K562 (cell line): Measurements from ENCODE around the gene SLC48A1. TPM values are rescaled to one million over a fixed set of nuclear protein-coding genes. Genes with fewer than 3 reads are reported as not detected.

Experiments
- ATAC-seq: fragments of 200-7000 bp; cut with Tn5 transposase; 3 replicates; pipeline ENCODE4 v1.9.1; 2020; ENCODE audit warnings: moderate library complexity
- BruUV-seq: library from RNA; stranded (reverse); fragments of 400-500 nt; replicated peaks from 2 replicates; lab custom pipeline; 2021; lab: Mats Ljungman, UMichigan
- CTCF ChIA-PET: fragments of 300-600 bp; formaldehyde crosslinking; extraction: SDS; loops from one replicate; lab custom pipeline; 2021; ENCODE audit warnings: low intra/inter-chr PET ratio; lab: Yijun Ruan, JAX
- POLR2A ChIA-PET: fragments of 300-600, 350-650 bp; sonication (Branson Sonifier 250); formaldehyde crosslinking; extraction: SDS; loops from one replicate; lab custom pipeline; 2021; ENCODE audit warnings: antibody characterized with exemption, inconsistent platforms; lab: Yijun Ruan, JAX
- DNase-seq, 4 experiments: peaks; one replicate each; pipeline versions ENCODE4 v3.0.0 to v3.0.0-alpha.2; 2011 to 2018; ENCODE audit warnings: low spot score in 3 of 4, mixed read lengths in 3 of 4; ENCODE audit errors: extremely low read depth in 1 of 4
- FAIRE-seq: peaks from 2 replicates; lab custom pipeline; 2011; peaks lifted over from hg19 to GRCh38; lab: Jason Lieb, UNC
- H2AFZ ChIP-seq: 2 replicates; pipeline ENCODE4 v1.6.0; 2011; ENCODE audit warnings: low read depth, low read length, control low read depth, inconsistent platforms
- H3K27ac ChIP-seq: fragments of 200-600 bp; 3 replicates; pipeline ENCODE4 v1.8.0; 2011; ENCODE audit warnings: low read depth, mild to moderate bottlenecking, control low read depth, inconsistent platforms, low read length, moderate library complexity, mixed read lengths; ENCODE audit errors: extremely low read depth
- H3K27me3 ChIP-seq, 2 experiments: fragments of 300-600 bp in 1 of 2; 2 replicates in 1 of 2; 3 replicates in 1 of 2; pipeline versions ENCODE4 v1.6.0 to v1.8.0; 2011; ENCODE audit warnings: inconsistent platforms in 2 of 2, low read length in 2 of 2, mild to moderate bottlenecking in 1 of 2, mixed read lengths in 1 of 2, moderate library complexity in 1 of 2; ENCODE audit not compliant: control insufficient read depth in 2 of 2, insufficient read depth in 2 of 2
- H3K36me3 ChIP-seq: fragments of 300-600 bp; 3 replicates; pipeline ENCODE4 v1.8.0; 2011; ENCODE audit warnings: mild to moderate bottlenecking, low read length, inconsistent platforms; ENCODE audit not compliant: control insufficient read depth, insufficient read depth
- H3K4me1 ChIP-seq, 2 experiments: fragments of 200-600 bp in 1 of 2; replicated peaks in 1 of 2; 2 replicates in 1 of 2; 3 replicates in 1 of 2; pipeline versions ENCODE4 v1.5.1 to v1.8.0; 2011; ENCODE audit warnings: inconsistent platforms in 2 of 2, low read length in 2 of 2, mild to moderate bottlenecking in 1 of 2, mixed read lengths in 1 of 2, moderate library complexity in 1 of 2; ENCODE audit not compliant: control insufficient read depth in 2 of 2, insufficient read depth in 2 of 2
- H3K4me2 ChIP-seq: 2 replicates; pipeline ENCODE4 v1.6.1; 2011; ENCODE audit warnings: low read length, control low read depth, inconsistent platforms, mixed read lengths; ENCODE audit not compliant: insufficient read depth
- H3K4me3 ChIP-seq: fragments of 200-600 bp; sonication (generic), shearing (Covaris generic); 2 replicates; pipeline ENCODE4 v1.5.1; 2016; ENCODE audit warnings: control low read depth, inconsistent platforms
- H3K79me2 ChIP-seq: fragments of 200-600 bp; 3 replicates; pipeline ENCODE4 v1.8.0; 2011; ENCODE audit warnings: low read length, inconsistent platforms; ENCODE audit not compliant: control insufficient read depth, insufficient read depth
- H3K9ac ChIP-seq, 2 experiments: 2 replicates each; pipeline versions ENCODE4 v1.6.0 to v1.6.1; 2011; ENCODE audit warnings: low read depth in 2 of 2, low read length in 2 of 2, control low read depth in 1 of 2, inconsistent platforms in 1 of 2, mild to moderate bottlenecking in 1 of 2, mixed read lengths in 1 of 2; ENCODE audit not compliant: insufficient read depth in 1 of 2
- H3K9me1 ChIP-seq: one replicate; pipeline ENCODE4 v1.6.0; 2011; ENCODE audit warnings: inconsistent platforms, mild to moderate bottlenecking, low read length, moderate library complexity; ENCODE audit not compliant: control insufficient read depth, insufficient read depth
- H3K9me3 ChIP-seq: replicated peaks from 2 replicates; pipeline ENCODE4 v1.5.1; 2011; ENCODE audit warnings: low read depth, low read length, inconsistent platforms; ENCODE audit not compliant: control insufficient read depth, insufficient read depth
- H4K20me1 ChIP-seq: replicated peaks from 2 replicates; pipeline ENCODE4 v1.6.1; 2011; ENCODE audit warnings: low read length, inconsistent platforms, mixed read lengths; ENCODE audit not compliant: control insufficient read depth, insufficient read depth
- CBX5 ChIP-seq: IDR thresholded peaks from 2 replicates; pipeline ENCODE4 v1.6.1; 2014; ENCODE audit warnings: low read depth, borderline replicate concordance
- L3MBTL2 ChIP-seq: fragments of 450-650 bp; IDR thresholded peaks from 2 replicates; pipeline ENCODE4 v1.6.1; 2016; ENCODE audit warnings: mild to moderate bottlenecking, moderate library complexity
- PHF8 ChIP-seq: fragments of 200-600 bp; sonication (generic); IDR thresholded peaks from 2 replicates; pipeline ENCODE4 v1.6.1; 2012; ENCODE audit warnings: mixed run types, mild to moderate bottlenecking, inconsistent platforms, low read length, moderate library complexity, borderline replicate concordance
- TBP ChIP-seq: optimal IDR thresholded peaks from 2 replicates; pipeline ENCODE3; 2011; ENCODE audit warnings: low read depth, low read length, improper control_type of control experiment
- ZNF121 ChIP-seq: sonication (generic); formaldehyde crosslinking; conservative IDR thresholded peaks from 2 replicates; pipeline ENCODE4 v1.8.0; 2022; ENCODE audit warnings: missing genetic modification reagents
- ZNF407 ChIP-seq: fragments of 450-650 bp; IDR thresholded peaks from 2 replicates; pipeline ENCODE4 v1.6.1; 2016; ENCODE audit warnings: low read depth
- WGBS: fragments of 100-300 bp; shearing (Covaris generic); methylation state at CpG from one replicate; pipeline ENCODE4 v1.1.6; 2016; ENCODE audit warnings: low coverage, mixed read lengths; ENCODE audit not compliant: insufficient coverage; ENCODE audit errors: missing lambda C conversion rate; 5-methylcytosine and 5-hydroxymethylcytosine counted together
- in situ Hi-C: fragments of 300-500 bp; cut with MboI; formaldehyde crosslinking; loops from 4 replicates; pipeline ENCODE4 v1.15.0; 2018; ENCODE audit warnings: inconsistent platforms, mixed read lengths
- intact Hi-C: fragments of 100-400 bp; cut with micrococcal nuclease; formaldehyde crosslinking; loops from 2 replicates; pipeline ENCODE4 v1.14.2; 2022
- polyA plus RNA-seq, 8 experiments: library from polyadenylated mRNA; depleted of rRNA in 4 of 8; stranded (reverse) in 5 of 8; unstranded in 3 of 8; fragments of >200 nt; fragmentation: Nextera tagmentation in 2 of 8; fragmentation: Illumina TruSeq in 1 of 8; extraction: Ambion mirVana in 2 of 8; extraction: Trizol in 1 of 8; gene quantifications; 2 replicates each; pipeline versions ENCODE4 v1.2.1 to v1.2.3, GENCODE V29; 2011 to 2014; ENCODE audit warnings: inconsistent platforms in 1 of 8, missing spikeins in 1 of 8
- total RNA-seq, 7 experiments: library from RNA; depleted of rRNA in 6 of 7; stranded (reverse); fragments of >200 nt in 6 of 7; fragmentation: Illumina TruSeq in 2 of 7; extraction: Trizol in 2 of 7; gene quantifications; 2 replicates each; pipeline versions ENCODE4 v1.2.1 to v1.2.3, GENCODE V29; 2011 to 2021; ENCODE audit warnings: low replicate concordance in 1 of 7

Gene SLC48A1
- total and polyA plus RNA-seq, 9 of the 15 experiments (the other 6 are each of a cell fraction or from before 2014, with no cell fraction given) = 10.7 to 37.5 (median 18.7) TPM

DNA sequence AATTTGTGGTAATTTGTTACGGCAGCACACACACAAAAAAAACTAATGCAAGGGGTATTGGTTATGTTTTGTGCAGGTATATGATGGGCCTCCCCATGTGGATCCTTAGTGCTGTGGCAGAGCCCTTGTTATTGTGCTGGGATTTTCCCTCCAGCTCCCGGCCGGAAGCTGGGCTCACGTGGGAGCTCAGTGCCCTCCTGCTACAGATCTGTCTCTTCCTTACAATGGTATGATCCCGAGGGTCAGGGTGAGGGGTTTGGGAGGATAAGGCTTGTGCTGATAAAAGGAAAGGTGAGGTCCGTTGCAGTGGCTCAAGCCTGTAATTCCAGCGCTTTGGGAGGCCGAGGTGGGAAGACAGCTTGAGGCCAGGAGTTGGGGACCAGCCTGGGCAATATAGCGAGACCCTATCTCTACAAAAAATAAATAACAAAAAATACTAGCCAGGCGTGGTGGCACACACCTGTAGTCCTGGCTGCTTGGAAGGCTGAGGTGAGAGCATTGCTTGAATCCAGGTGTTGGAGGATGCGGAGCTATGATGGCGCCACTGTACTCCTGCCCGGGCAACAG, 861 bp upstream of the SLC48A1 start:
- Histone ChIP-seq H3K9me1 (peaks cover 5% of the 10 kb centered on the region), H3K27me3 (no peaks in the 10 kb centered on the region), H3K27ac (0 out of 3 replicates have a peak overlapping the region, but pooled peaks have one; percentile 57), H3K4me3 (no peak overlapping the region), H3K79me2 (peaks cover 42% of the 10 kb centered on the region), H3K4me2 (peak overlapping the region; percentile 76; the same call in 1 of the 2 replicates)
- no TSS peak for BruUV-seq
- no peak for DNase-seq
- FAIRE-seq = no peak
- in situ Hi-C loops = loop anchor here (10.0 kb wide), 1 partner anchor 57 kb away; no protein-coding TSS in a partner anchor
- WGBS = 73% methylated on average over 12 of the region's 13 CpGs
- POLR2A ChIA-PET = interaction anchor here (1.0 to 1.9 kb wide), 5 partner anchors 10 to 57 kb away, joined by 3 to 8 read pairs (median 4); no protein-coding TSS in a partner anchor
- TF ChIP-seq ZNF121 (CRISPR knock-in tag) (peak; percentile 73), CBX5 (no peak)
- TF ChIP-seq, all 486 proteins: peak for 1
- Histone ChIP-seq H2AFZ (peak overlapping the region; percentile 92; the same call in 1 of the 2 replicates), H3K36me3 (peaks cover 6% of the 10 kb centered on the region; the same call in 1 of the 3 replicates), H3K4me1 (peaks cover 45 to 63% of the 10 kb centered on the region in 2 experiments), H3K9ac (peak overlapping the region in 1 of 2 experiments; percentile 65; a peak in 1 of 4 replicates), H3K9me3 (no peaks in the 10 kb centered on the region), H4K20me1 (no peaks in the 10 kb centered on the region)
- CTCF ChIA-PET = interaction anchor here (0.8 to 2.8 kb wide), 2 partner anchors 29 to 66 kb away, joined by 3 to 17 read pairs; no protein-coding TSS in a partner anchor
- intact Hi-C loops = no loop called here
- ATAC-seq = no peak

GRCh38 chr12:47772738-47773061, 338 bp upstream of the SLC48A1 start:
- intact Hi-C loops = no loop called here
- TF ChIP-seq ZNF407 = no peak
- no peak for TF ChIP-seq L3MBTL2
- TF ChIP-seq PHF8 = peak; percentile 55; the same call in 1 of the 2 replicates
- TF ChIP-seq TBP = no peak

More at GRCh38 chr12:47772738-47773061, 338 bp upstream of the SLC48A1 start:
- H3K9ac ChIP-seq = peak overlapping the region; percentile 65 to 95
- H3K4me1 ChIP-seq = peaks cover 51 to 64% of the 10 kb centered on the region in 2 experiments
- H3K27ac ChIP-seq = peak overlapping the region; percentile 57
- peak overlapping the region; percentile 83 for H3K4me3 ChIP-seq
- ChIA-PET POLR2A (interaction anchor here (1.0 to 1.3 kb wide), 3 partner anchors 10 to 57 kb away, joined by 3 to 8 read pairs (median 4); no protein-coding TSS in a partner anchor), CTCF (interaction anchor here (0.6 to 2.8 kb wide), 3 partner anchors 30 to 65 kb away, joined by 3 to 17 read pairs (median 5); no protein-coding TSS in a partner anchor)
- no peaks in the 10 kb centered on the region for H4K20me1 ChIP-seq
- H3K4me2 ChIP-seq = peak overlapping the region; percentile 76
- H3K79me2 ChIP-seq = peaks cover 47% of the 10 kb centered on the region
- FAIRE-seq = no peak
- 5% methylated on average over 17 of the region's 17 CpGs for WGBS
- H3K27me3 ChIP-seq = no peaks in the 10 kb centered on the region
- no peak for DNase-seq
- BruUV-seq = TSS peak; percentile 91
- ATAC-seq = no peak
- peaks cover 5% of the 10 kb centered on the region for H3K9me1 ChIP-seq
- in situ Hi-C loops = loop anchor here (10.0 kb wide), 1 partner anchor 58 kb away; no protein-coding TSS in a partner anchor
- H3K9me3 ChIP-seq = no peaks in the 10 kb centered on the region
- H3K36me3 ChIP-seq = peaks cover 6% of the 10 kb centered on the region; the same call in 1 of the 3 replicates
- H2AFZ ChIP-seq = peak overlapping the region; percentile 92
